ENCODE measurements around the gene BOK.

BOK gene, protein sequence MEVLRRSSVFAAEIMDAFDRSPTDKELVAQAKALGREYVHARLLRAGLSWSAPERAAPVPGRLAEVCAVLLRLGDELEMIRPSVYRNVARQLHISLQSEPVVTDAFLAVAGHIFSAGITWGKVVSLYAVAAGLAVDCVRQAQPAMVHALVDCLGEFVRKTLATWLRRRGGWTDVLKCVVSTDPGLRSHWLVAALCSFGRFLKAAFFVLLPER

DNA sequence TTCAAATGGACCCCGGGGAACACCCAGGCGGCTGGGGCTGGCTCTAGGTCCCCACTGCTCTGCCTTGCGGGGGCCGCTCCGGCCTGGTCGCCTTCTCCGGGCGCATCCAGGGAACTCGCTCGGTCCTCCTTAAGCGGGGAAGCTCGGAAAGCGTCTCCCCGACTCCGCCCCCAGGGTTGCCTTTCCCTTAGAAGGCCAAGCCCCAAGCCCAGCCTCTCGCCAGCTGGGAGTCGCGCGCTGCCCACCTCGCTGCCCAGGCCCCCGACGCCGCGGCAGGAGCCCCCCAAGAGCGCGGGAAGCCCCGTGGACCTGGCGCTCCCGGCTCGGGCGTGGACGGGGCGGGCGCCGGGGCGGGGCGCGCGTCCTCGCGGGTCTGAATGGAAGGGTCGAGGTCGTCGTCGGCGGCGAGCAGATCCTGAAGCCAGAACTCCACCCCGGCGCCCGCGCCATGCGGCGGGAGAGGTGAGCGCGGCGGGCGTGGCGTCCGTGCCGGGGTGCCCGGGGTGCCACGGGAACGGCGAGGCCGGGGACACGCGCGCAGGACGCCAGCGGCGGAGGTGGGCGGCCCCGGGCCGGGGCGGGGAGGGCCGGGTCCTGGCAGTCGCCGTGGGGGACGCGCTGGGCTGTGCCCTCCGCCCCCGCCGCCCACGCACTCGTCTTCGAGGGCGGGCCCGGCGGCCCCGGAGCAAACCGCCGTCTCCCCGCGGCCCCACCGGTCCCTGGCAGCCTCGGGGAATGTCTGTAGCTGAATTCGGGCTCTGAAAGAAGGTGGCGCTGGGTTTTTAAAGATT lies at the start of gene BOK:
TSS of gene BOK (plus strand) at position 214 of the 791 bp plus-strand sequence. CDS start 739 bp downstream, outside the sequence.
- ATAC-seq (ENCODE audit: low read depth) (peak; percentile 69), DNase-seq (ENCODE audit: low spot score) (peak; percentile 88)
- TF ChIP-seq, protein P1, sequence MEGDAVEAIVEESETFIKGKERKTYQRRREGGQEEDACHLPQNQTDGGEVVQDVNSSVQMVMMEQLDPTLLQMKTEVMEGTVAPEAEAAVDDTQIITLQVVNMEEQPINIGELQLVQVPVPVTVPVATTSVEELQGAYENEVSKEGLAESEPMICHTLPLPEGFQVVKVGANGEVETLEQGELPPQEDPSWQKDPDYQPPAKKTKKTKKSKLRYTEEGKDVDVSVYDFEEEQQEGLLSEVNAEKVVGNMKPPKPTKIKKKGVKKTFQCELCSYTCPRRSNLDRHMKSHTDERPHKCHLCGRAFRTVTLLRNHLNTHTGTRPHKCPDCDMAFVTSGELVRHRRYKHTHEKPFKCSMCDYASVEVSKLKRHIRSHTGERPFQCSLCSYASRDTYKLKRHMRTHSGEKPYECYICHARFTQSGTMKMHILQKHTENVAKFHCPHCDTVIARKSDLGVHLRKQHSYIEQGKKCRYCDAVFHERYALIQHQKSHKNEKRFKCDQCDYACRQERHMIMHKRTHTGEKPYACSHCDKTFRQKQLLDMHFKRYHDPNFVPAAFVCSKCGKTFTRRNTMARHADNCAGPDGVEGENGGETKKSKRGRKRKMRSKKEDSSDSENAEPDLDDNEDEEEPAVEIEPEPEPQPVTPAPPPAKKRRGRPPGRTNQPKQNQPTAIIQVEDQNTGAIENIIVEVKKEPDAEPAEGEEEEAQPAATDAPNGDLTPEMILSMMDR (IDR thresholded peaks at IDR 0.05; ENCODE audit: poor library complexity, severe bottlenecking): no peak
- H3K27me3 ChIP-seq (ENCODE audit: insufficient read depth, poor library complexity, severe bottlenecking): no peaks in the 10 kb centered on the region
- H3K9me3 ChIP-seq (ENCODE audit: severe bottlenecking): no peaks in the 10 kb centered on the region
- H3K36me3 ChIP-seq (ENCODE audit: low read depth): peaks cover 15% of the 10 kb centered on the region; the same call in 1 of the 2 replicates
- H3K27ac ChIP-seq (ENCODE audit: poor library complexity, severe bottlenecking): peak within 1 kb of the TSS; percentile 67
- peaks cover 24% of the 10 kb centered on the region for H3K4me1 ChIP-seq (ENCODE audit: insufficient read depth, poor library complexity, severe bottlenecking)
- peak within 1 kb of the TSS; percentile 92 for H3K4me3 ChIP-seq (ENCODE audit: severe bottlenecking)

DNA sequence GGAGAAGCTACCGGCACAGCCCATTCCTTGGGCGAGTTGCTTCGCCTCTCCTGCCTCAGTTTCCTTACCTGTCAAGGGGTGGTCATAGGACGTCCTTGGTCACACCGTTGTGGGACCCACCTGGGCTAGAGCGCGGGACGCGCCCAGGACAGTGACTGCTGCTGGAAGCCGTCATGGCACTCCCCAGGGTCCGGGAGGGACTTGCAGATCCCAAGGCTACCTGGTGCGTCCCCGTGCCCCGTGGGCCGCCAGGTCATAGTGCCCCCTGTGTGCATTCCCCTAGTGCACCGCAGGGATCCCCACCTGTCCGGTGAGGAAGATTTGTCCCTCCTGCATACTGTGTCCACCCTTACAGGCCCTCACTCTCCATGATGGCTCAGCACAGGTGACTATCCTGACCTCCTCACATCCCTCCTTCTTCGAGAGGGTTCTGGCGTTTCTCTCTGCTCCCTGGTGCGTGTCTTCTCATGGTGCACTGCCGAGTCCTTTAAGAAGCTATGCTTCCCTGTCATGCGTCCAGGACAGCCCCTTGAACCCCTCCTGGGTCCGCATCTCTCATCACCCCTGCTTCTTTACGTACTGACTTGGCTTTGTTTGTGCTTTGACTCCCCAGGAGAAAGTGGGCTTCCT lies 49.3 kb upstream of the BOK start:
- Histone ChIP-seq H3K27ac (ENCODE audit: poor library complexity, severe bottlenecking) (peak overlapping the region; percentile 64), H3K4me3 (ENCODE audit: severe bottlenecking) (peak overlapping the region; percentile 54), H3K36me3 (ENCODE audit: low read depth) (no peaks in the 10 kb centered on the region), H3K27me3 (ENCODE audit: insufficient read depth, poor library complexity, severe bottlenecking) (no peaks in the 10 kb centered on the region), H3K9me3 (ENCODE audit: severe bottlenecking) (no peaks in the 10 kb centered on the region), H3K4me1 (ENCODE audit: insufficient read depth, poor library complexity, severe bottlenecking) (no peaks in the 10 kb centered on the region)
- no peak for DNase-seq (ENCODE audit: low spot score)
- TF ChIP-seq, protein P1 (IDR thresholded peaks at IDR 0.05; ENCODE audit: poor library complexity, severe bottlenecking): no peak
- no peak for ATAC-seq (ENCODE audit: low read depth)

DNA sequence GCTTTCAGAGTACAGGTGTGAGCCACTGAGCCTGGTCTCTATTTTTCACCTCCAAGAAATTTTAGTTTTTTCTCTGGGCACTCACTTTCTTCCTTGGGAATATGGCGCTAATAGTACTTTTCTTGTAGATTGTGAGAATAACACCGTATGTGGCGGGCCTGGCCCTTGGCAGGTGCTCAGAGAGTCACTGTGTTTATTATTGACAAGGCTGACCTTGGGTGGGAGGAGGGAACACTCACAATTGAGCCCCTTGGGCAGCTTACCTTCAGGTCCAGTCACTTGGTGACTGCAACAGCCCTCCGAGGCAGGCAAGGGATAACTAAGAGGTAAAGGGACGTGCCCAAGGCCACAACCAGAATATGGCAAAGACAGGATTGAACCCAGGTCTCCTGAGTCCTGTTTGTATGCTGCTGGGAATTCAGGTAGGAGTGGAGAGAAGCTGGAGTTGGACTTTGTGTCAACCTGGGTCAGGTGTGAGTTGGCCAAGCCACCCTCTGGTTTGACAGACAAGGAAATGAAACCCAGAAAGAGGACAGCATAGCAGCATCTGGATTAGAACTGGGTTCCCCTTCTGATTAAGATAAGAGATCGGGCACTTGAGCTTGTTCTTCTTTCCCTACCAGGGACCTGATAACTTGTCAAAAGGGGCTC lies 47.3 kb upstream of the BOK start:
- H3K9me3 ChIP-seq (ENCODE audit: severe bottlenecking): no peaks in the 10 kb centered on the region
- DNase-seq (ENCODE audit: low spot score) (no peak), ATAC-seq (ENCODE audit: low read depth) (no peak)
- TF ChIP-seq, protein P1 (IDR thresholded peaks at IDR 0.05; ENCODE audit: poor library complexity, severe bottlenecking): no peak
- H3K36me3 ChIP-seq (ENCODE audit: low read depth): no peaks in the 10 kb centered on the region
- H3K27ac ChIP-seq (ENCODE audit: poor library complexity, severe bottlenecking): no peak overlapping the region
- no peaks in the 10 kb centered on the region for H3K4me1 ChIP-seq (ENCODE audit: insufficient read depth, poor library complexity, severe bottlenecking)
- H3K4me3 ChIP-seq (ENCODE audit: severe bottlenecking): no peak overlapping the region
- H3K27me3 ChIP-seq (ENCODE audit: insufficient read depth, poor library complexity, severe bottlenecking): no peaks in the 10 kb centered on the region

DNA sequence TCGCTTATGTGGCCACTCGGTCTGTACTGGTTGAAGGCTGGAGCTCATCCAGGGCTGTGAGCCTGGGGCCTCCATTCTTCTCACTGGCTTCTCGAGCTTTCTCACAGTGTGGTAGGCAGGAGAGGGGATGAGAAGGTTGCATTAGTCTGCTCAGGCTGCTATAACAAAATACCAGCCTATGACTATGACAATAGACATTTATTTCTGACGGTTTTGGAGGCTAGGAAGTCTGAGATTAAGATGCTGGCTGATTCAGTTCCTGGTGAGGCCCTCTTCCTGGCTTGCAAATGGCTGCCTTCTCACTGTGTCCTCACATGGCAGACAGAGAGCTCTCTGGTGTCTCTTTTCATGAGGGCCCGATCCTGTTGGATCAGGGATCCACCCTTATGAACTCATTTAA lies 44.0 kb upstream of the BOK start:
- ATAC-seq (ENCODE audit: low read depth): peak; percentile 37; the same call in 2 of the 3 replicates
- H3K27ac ChIP-seq (ENCODE audit: poor library complexity, severe bottlenecking): no peak overlapping the region
- H3K4me3 ChIP-seq (ENCODE audit: severe bottlenecking): no peak overlapping the region
- TF ChIP-seq, protein P1 (IDR thresholded peaks at IDR 0.05; ENCODE audit: poor library complexity, severe bottlenecking): no peak
- no peaks in the 10 kb centered on the region for H3K36me3 ChIP-seq (ENCODE audit: low read depth)
- no peaks in the 10 kb centered on the region for H3K9me3 ChIP-seq (ENCODE audit: severe bottlenecking)
- DNase-seq (ENCODE audit: low spot score): no peak
- no peaks in the 10 kb centered on the region for H3K27me3 ChIP-seq (ENCODE audit: insufficient read depth, poor library complexity, severe bottlenecking)
- no peaks in the 10 kb centered on the region for H3K4me1 ChIP-seq (ENCODE audit: insufficient read depth, poor library complexity, severe bottlenecking)

All from RWPE2 (cell line).